OCI-LY3 (cell line): ENCODE results near the gene RNF181.
"Not testable (repeated sequence)": the region's sequence is repeated elsewhere in the genome, so short reads cannot be mapped to it uniquely, and the experiment has no call there.

Experiments
- H2AFZ ChIP-seq: fragments of 200-600, 300-600 bp; shearing (Covaris generic); 2 replicates; pipeline ENCODE4 v1.6.0; 2014; ENCODE audit warnings: antibody characterized with exemption, low read depth, low read length
- H3K27ac ChIP-seq: fragments of 200-600, 300-600 bp; sonication (generic); 2 replicates; pipeline ENCODE4 v1.5.1; 2014; ENCODE audit warnings: mild to moderate bottlenecking, low read length, moderate library complexity, mixed read lengths
- H3K27me3 ChIP-seq: fragments of 200-600, 300-600 bp; sonication (generic); 2 replicates; pipeline ENCODE4 v1.6.1; 2014; ENCODE audit warnings: low read depth, low read length, mixed read lengths
- H3K36me3 ChIP-seq: fragments of 200-600, 300-600 bp; sonication (generic); replicated peaks from 2 replicates; pipeline ENCODE3; 2014; ENCODE audit warnings: low read depth, low read length, mixed read lengths
- H3K4me1 ChIP-seq: fragments of 300-600, 200-600 bp; sonication (generic); 2 replicates; pipeline ENCODE4 v1.6.1; 2014; ENCODE audit warnings: low read length, mixed read lengths
- H3K4me2 ChIP-seq: fragments of 200-600, 300-600 bp; sonication (generic); 2 replicates; pipeline ENCODE4 v1.6.1; 2014; ENCODE audit warnings: low read length, mixed read lengths
- H3K4me3 ChIP-seq: fragments of 300-600, 200-600 bp; sonication (generic); 2 replicates; pipeline ENCODE4 v1.5.1; 2014; ENCODE audit warnings: antibody characterized with exemption, mild to moderate bottlenecking, low read length, moderate library complexity
- H3K79me2 ChIP-seq: fragments of 300-600, 200-600 bp; shearing (Covaris generic); 2 replicates; pipeline ENCODE4 v1.6.1; 2014; ENCODE audit warnings: mild to moderate bottlenecking, low read length, mixed read lengths
- H3K9ac ChIP-seq: fragments of 300-600, 200-600 bp; shearing (Covaris generic); 2 replicates; pipeline ENCODE4 v1.6.0; 2014; ENCODE audit warnings: mild to moderate bottlenecking, low read length, moderate library complexity
- H3K9me3 ChIP-seq: fragments of 200-600, 300-600 bp; shearing (Covaris generic); 2 replicates; pipeline ENCODE4 v1.6.1; 2014; ENCODE audit warnings: low read length, mixed read lengths; ENCODE audit not compliant: insufficient read depth
- H4K20me1 ChIP-seq: fragments of 200-600, 300-600 bp; sonication (generic); 2 replicates; pipeline ENCODE4 v1.6.1; 2016; ENCODE audit warnings: low read length, mixed read lengths; ENCODE audit not compliant: insufficient read depth
- EZH2phosphoT487 ChIP-seq: fragments of 200-600 bp; shearing (Covaris generic); IDR thresholded peaks from 2 replicates; pipeline ENCODE4 v1.6.1; 2018; ENCODE audit warnings: antibody characterized with exemption, mixed run types, low read depth
- TF ChIP-seq, protein P1 (sequence below): fragments of 200-600, 300-600 bp; sonication (generic); IDR thresholded peaks from 2 replicates; pipeline ENCODE4 v1.5.1; 2014; ENCODE audit warnings: antibody characterized with exemption, low read length, low read depth

Gene RNF181

DNA sequence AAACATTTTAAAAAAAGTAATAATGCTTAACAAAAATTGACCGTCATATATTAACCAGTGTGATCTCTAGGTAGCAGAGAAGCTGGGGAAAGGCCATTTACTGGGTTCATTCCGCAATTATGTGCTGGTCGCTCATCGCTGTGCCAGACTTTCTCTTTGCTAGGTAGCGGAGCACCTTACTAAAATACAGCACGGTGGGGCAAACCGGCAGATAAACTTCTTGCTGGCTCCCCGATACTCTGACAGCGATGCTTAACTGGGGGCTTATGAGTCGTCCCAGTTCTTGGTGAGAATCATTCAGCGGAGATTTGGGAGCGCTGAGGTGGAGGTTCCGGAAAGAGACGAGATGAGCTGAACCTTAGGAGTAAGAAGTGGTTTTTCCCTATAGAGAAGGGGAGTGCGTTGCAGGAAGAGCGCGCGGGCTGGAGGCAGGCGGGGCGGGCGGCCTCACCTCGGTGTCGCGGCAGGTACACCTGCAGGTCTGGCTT is 15.7 kb downstream of the RNF181 start:
- no peak overlapping the region for H3K27ac ChIP-seq
- peak overlapping the region; percentile 77 for H3K4me3 ChIP-seq
- H2AFZ ChIP-seq = no peak overlapping the region
- TF ChIP-seq, protein P1, sequence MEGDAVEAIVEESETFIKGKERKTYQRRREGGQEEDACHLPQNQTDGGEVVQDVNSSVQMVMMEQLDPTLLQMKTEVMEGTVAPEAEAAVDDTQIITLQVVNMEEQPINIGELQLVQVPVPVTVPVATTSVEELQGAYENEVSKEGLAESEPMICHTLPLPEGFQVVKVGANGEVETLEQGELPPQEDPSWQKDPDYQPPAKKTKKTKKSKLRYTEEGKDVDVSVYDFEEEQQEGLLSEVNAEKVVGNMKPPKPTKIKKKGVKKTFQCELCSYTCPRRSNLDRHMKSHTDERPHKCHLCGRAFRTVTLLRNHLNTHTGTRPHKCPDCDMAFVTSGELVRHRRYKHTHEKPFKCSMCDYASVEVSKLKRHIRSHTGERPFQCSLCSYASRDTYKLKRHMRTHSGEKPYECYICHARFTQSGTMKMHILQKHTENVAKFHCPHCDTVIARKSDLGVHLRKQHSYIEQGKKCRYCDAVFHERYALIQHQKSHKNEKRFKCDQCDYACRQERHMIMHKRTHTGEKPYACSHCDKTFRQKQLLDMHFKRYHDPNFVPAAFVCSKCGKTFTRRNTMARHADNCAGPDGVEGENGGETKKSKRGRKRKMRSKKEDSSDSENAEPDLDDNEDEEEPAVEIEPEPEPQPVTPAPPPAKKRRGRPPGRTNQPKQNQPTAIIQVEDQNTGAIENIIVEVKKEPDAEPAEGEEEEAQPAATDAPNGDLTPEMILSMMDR = no peak
- TF ChIP-seq EZH2phosphoT487 = no peak
- peak overlapping the region; percentile 63 for H3K4me2 ChIP-seq
- peak overlapping the region; percentile 61 for H3K9ac ChIP-seq
- H3K4me1 ChIP-seq = peaks cover 5% of the 10 kb centered on the region
- H3K9me3 ChIP-seq = no peaks in the 10 kb centered on the region
- H4K20me1 ChIP-seq = no peaks in the 10 kb centered on the region
- H3K79me2 ChIP-seq = peaks cover 18% of the 10 kb centered on the region
- H3K36me3 ChIP-seq = peaks cover 14% of the 10 kb centered on the region
- H3K27me3 ChIP-seq = no peaks in the 10 kb centered on the region

DNA sequence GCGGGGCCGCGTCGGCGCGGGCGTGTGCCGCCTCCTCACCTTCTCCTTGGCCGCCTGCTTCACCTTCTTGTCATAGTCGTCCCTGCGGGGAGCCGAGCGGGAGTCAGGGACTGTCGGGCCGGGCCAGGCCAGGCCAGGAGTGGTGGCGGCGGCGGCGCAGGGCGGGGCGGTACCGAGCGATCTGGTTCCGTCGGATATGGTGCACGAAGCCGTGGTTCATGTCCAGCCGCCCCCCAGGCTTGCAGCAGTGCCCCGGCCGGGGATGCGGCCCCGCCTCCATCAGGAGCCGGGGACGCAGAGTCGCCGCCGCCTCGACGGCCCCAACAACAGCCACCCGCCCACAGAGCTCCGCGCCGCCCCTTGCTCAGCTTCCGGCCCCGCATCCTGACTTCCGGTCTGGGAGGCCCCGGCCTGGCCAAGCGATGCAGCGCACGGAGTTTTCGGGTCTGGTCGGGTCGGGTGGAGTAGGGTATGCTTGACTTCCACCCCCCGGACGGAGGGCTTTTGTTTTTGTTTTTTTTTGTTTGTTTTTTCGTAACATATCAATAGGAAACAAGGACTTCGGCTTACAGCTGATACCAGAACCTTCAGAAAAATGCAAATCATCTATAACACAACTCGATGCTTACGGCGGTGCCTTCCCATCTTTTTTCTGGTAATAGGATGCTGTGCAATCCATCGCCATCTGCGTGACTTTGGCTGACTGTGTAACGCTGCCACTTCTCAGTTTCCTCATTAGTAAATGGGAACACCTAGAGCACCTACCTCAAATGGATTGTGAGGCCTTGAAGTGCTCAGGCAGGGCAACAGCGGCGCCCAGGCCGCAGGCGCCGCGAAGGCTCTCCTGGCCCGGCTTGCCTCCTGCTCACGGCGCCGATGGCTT is 16.4 kb downstream of the RNF181 start, which contains the start of gene C2orf68:
Gene C2orf68, minus strand, starts transcription at position 362 of the 883 bp plus-strand sequence. Its CDS starts 82 bp downstream, at position 280.
- H3K79me2 ChIP-seq = peaks cover 24% of the 10 kb centered on the region
- H3K27ac ChIP-seq = peak within 1 kb of the TSS; percentile 36
- peak within 1 kb of the TSS; percentile 53 for H2AFZ ChIP-seq
- H4K20me1 ChIP-seq = 0 out of 2 replicates have a peak, but pooled peaks cover under 1% of the 10 kb centered on the region
- H3K9me3 ChIP-seq = no peaks in the 10 kb centered on the region
- peaks cover 6% of the 10 kb centered on the region for H3K4me1 ChIP-seq
- H3K4me2 ChIP-seq = peak within 1 kb of the TSS; percentile 63
- TF ChIP-seq EZH2phosphoT487 = no peak
- TF ChIP-seq, protein P1 = no peak
- no peaks in the 10 kb centered on the region for H3K27me3 ChIP-seq
- H3K36me3 ChIP-seq = peaks cover 14% of the 10 kb centered on the region
- H3K9ac ChIP-seq = peak within 1 kb of the TSS; percentile 61
- H3K4me3 ChIP-seq = peak within 1 kb of the TSS; percentile 77

DNA sequence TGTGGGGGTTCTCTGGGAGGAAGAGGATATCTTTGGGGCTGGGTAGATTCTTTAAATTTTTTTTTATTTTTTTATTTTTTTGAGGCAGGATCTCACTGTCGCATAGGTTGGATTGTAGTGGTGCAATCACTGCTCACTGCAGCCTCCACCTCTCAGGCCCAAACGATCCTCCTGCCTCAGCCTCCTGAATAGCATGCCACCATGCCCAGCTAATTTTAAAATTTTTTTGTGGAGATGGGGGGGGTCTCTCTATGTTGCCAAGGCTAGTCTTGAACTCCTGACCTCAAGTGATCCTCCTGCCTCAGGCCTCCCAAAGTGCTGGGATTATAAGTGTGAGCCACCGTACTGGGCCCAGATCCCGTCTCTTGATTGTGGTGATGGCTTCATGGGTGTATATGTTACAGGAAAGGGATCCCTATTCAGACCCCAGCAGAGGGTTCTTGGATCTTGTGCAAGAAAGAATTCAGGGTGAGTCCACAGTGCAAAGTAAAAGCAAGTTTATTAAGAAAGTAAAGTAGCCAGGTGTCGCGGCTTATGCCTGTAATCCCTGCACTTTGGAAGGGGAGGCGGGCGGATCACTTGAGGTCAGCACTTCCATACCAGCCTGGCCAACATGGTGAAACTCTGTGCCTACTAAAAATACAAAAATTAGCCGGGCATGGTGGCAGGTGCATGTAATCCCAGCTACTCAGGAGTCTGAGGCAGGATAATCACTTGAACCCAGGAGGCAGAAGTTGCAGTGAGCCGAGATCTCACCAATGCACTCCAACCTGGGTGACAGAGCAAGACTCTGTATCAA is 18.4 kb downstream of the RNF181 start:
- no peak for TF ChIP-seq EZH2phosphoT487
- TF ChIP-seq, protein P1 = no peak
- Histone ChIP-seq H2AFZ (no peak overlapping the region), H3K27ac (no peak overlapping the region), H3K4me2 (no peak overlapping the region), H3K4me3 (no peak overlapping the region), H3K27me3 (no peaks in the 10 kb centered on the region), H3K9ac (no peak overlapping the region), H4K20me1 (peaks cover 7% of the 10 kb centered on the region), H3K9me3 (no peaks in the 10 kb centered on the region), H3K79me2 (peaks cover 44% of the 10 kb centered on the region), H3K4me1 (peaks cover 13% of the 10 kb centered on the region), H3K36me3 (peaks cover 12% of the 10 kb centered on the region)

DNA sequence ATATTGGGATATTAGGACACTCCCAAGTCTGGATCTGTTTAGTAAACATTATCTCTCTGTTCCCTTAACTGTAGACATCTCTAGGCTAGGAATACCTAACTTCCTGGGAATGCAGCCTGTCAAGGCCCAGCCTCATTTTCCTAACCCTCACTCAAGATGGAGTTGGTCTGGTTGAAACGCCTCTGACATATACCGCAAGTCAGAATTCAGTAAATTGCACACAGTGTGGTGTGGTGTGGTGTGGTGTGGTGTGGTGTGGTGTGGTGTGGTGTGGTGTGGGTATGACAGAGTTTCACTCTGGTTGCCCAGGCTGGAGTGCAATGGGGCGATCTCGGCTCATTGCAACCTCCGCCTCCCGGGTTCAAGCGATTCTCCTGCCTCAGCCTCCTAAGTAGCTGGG is 19.2 kb downstream of the RNF181 start:
- not testable (repeated sequence) for H3K27me3 ChIP-seq, H3K27ac ChIP-seq

More for the DNA sequence above, 19.2 kb downstream of the RNF181 start:
- peaks cover 52% of the 10 kb centered on the region for H3K79me2 ChIP-seq
- peaks cover 13% of the 10 kb centered on the region for H3K4me1 ChIP-seq
- H4K20me1 ChIP-seq, H3K9me3 ChIP-seq, H3K4me2 ChIP-seq, H3K4me3 ChIP-seq, H2AFZ ChIP-seq, H3K9ac ChIP-seq: not testable (repeated sequence)
- H3K36me3 ChIP-seq = peaks cover 14% of the 10 kb centered on the region
